Measurements from ENCODE around the gene OR51B4. TPM values are rescaled to one million over a fixed set of nuclear protein-coding genes. Genes with fewer than 3 reads are reported as not detected.

OR51B4 gene
- polyA plus RNA-seq, 1 of the 3 experiments (the other 2 are of a cell fraction): 0.07 TPM

GRCh38 chr11:5282628-5283027 lies 19.1 kb downstream of the OR51B4 start (continued):
- TF ChIP-seq REST (IDR thresholded peaks at IDR 0.05; ENCODE audit: low read depth, low read length) (no peak), YY1 (IDR thresholded peaks at IDR 0.05; ENCODE audit: low read depth) (no peak), FOXJ3 (CRISPR knock-in tag; IDR thresholded peaks at IDR 0.05) (no peak), NRF1 (IDR thresholded peaks at IDR 0.05; ENCODE audit: low read depth, low read length) (no peak), SIN3A (IDR thresholded peaks at IDR 0.05; ENCODE audit: borderline replicate concordance, low read depth, low read length) (no peak), USF2 (IDR thresholded peaks at IDR 0.05; ENCODE audit: borderline replicate concordance, low read depth, low read length) (no peak), RCOR1 (IDR thresholded peaks at IDR 0.05; ENCODE audit: low read length) (no peak)

- H3K27ac ChIP-seq (ENCODE audit: low read depth in 2 of 2, low read length in 1 of 2): no peak overlapping the region
- H2AFZ ChIP-seq (ENCODE audit: low read depth): no peak overlapping the region
- H3F3A ChIP-seq (replicated peaks; ENCODE audit: insufficient read depth): no peaks in the 10 kb centered on the region
- H3K9ac ChIP-seq: no peak overlapping the region
- ChIA-PET CTCF (no interaction called here), POLR2A (no interaction called here)
- H4K20me1 ChIP-seq (ENCODE audit: insufficient read depth): no peaks in the 10 kb centered on the region
- DNase-seq: no peak
- H3K4me1 ChIP-seq (ENCODE audit: control insufficient read depth in 1 of 2, insufficient read depth in 2 of 2, low read depth in 1 of 2, low read length in 1 of 2): no peaks in the 10 kb centered on the region
- no peaks in the 10 kb centered on the region for H3K27me3 ChIP-seq (ENCODE audit: insufficient read depth)
- no peaks in the 10 kb centered on the region for H3K79me2 ChIP-seq (ENCODE audit: insufficient read depth)
- H3K36me3 ChIP-seq (replicated peaks in 1 of 2; ENCODE audit: control insufficient read depth in 1 of 2, insufficient read depth in 2 of 2, low read length in 1 of 2): no peaks in the 10 kb centered on the region
- H3K9me3 ChIP-seq: no peaks in the 10 kb centered on the region
- H3K4me2 ChIP-seq: no peak overlapping the region
- H3K9me2 ChIP-seq: no peaks in the 10 kb centered on the region
- no peak overlapping the region for H3K4me3 ChIP-seq (ENCODE audit: low read depth in 2 of 2, low read length in 1 of 2)
- TF ChIP-seq NFIC (IDR thresholded peaks at IDR 0.05; ENCODE audit: borderline replicate concordance) (no peak), PBX3 (IDR thresholded peaks at IDR 0.05) (no peak), RXRA (IDR thresholded peaks at IDR 0.05; ENCODE audit: borderline replicate concordance, low read depth) (no peak), TCF12 (IDR thresholded peaks at IDR 0.05) (no peak), POLR2AphosphoS5 (IDR thresholded peaks at IDR 0.05; ENCODE audit: low read depth, low read length) (no peak), RFX5 (IDR thresholded peaks at IDR 0.05; ENCODE audit: low read length) (no peak), FOXM1 (IDR thresholded peaks at IDR 0.05; ENCODE audit: low read depth) (no peak), MXI1 (IDR thresholded peaks at IDR 0.05; ENCODE audit: low read depth, low read length) (no peak), GATA2 (CRISPR knock-in tag; IDR thresholded peaks at IDR 0.05) (no peak), EZH2phosphoT487 (IDR thresholded peaks at IDR 0.05; ENCODE audit: borderline replicate concordance, low read depth) (no peak), MAX (IDR thresholded peaks at IDR 0.05; ENCODE audit: low read depth) (no peak), EP300 (IDR thresholded peaks at IDR 0.05; ENCODE audit: borderline replicate concordance in 1 of 2, low read depth in 1 of 2, low read length in 1 of 2) (no peak), YY1 (IDR thresholded peaks at IDR 0.05; ENCODE audit: low read depth) (no peak), USF1 (IDR thresholded peaks at IDR 0.05; ENCODE audit: borderline replicate concordance, low read depth) (no peak), SIN3A (IDR thresholded peaks at IDR 0.05; ENCODE audit: borderline replicate concordance, low read depth, low read length) (no peak), RCOR1 (IDR thresholded peaks at IDR 0.05; ENCODE audit: low read length) (no peak), RAD21 (IDR thresholded peaks at IDR 0.05; ENCODE audit: low read length) (no peak), REST (IDR thresholded peaks at IDR 0.05; ENCODE audit: low read depth, low read length) (no peak)
These were observed 20.1 kb downstream of the OR51B4 start for GRCh38 chr11:5281596-5281995.
